ENCODE measurements around the gene AKAIN1.

DNA sequence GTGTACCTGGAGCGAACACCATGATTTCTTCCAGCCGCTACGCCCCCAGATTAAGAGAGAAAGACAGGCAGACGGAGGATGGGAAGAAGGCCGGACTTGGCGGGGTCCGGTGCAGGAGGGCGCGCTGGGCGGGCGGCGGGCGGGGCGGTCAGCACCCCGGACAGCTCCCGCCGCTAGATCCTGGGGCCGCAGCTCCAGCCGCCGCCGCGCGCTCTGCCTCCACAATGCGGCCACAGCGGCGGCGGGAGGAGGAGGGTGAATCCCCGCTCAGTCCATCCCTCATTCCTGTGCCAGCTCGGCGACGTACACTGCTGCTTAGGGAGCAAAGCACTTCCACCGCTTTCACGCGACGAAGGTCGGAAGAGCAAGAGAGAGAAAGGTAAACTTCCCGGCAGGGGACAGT is at the start of gene AKAIN1:
- TF ChIP-seq, protein P1, sequence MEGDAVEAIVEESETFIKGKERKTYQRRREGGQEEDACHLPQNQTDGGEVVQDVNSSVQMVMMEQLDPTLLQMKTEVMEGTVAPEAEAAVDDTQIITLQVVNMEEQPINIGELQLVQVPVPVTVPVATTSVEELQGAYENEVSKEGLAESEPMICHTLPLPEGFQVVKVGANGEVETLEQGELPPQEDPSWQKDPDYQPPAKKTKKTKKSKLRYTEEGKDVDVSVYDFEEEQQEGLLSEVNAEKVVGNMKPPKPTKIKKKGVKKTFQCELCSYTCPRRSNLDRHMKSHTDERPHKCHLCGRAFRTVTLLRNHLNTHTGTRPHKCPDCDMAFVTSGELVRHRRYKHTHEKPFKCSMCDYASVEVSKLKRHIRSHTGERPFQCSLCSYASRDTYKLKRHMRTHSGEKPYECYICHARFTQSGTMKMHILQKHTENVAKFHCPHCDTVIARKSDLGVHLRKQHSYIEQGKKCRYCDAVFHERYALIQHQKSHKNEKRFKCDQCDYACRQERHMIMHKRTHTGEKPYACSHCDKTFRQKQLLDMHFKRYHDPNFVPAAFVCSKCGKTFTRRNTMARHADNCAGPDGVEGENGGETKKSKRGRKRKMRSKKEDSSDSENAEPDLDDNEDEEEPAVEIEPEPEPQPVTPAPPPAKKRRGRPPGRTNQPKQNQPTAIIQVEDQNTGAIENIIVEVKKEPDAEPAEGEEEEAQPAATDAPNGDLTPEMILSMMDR (IDR thresholded peaks at IDR 0.05; ENCODE audit: poor library complexity), result no peak
- TF ChIP-seq EZH2 (IDR thresholded peaks at IDR 0.05; ENCODE audit: borderline replicate concordance) (peak; percentile 46), EZH2phosphoT487 (IDR thresholded peaks at IDR 0.05; ENCODE audit: low read depth, severe bottlenecking, unreplicated experiment) (no peak)

Measured in hepatocyte (in vitro differentiated cells).